ENCODE measurements around the gene ATP11C.

GRCh38 chrX:139816204-139816603 is 116.6 kb downstream of the ATP11C start:
- TF ChIP-seq POLR2AphosphoS5 (IDR thresholded peaks at IDR 0.05; ENCODE audit: low read depth, low read length) (no peak), TAF1 (IDR thresholded peaks at IDR 0.05; ENCODE audit: borderline replicate concordance, insufficient read depth, low read length) (no peak), REST (IDR thresholded peaks at IDR 0.05; ENCODE audit: insufficient read depth in 1 of 2, low read depth in 2 of 2, low read length in 2 of 2) (no peak)
